H7 (cell line): ENCODE data around the gene PLAAT3. TPM values are rescaled to one million over a fixed set of nuclear protein-coding genes. Genes with fewer than 3 reads are reported as not detected.
"Not testable (repeated sequence)": the region's sequence is repeated elsewhere in the genome, so short reads cannot be mapped to it uniquely, and the experiment has no call there.

Experiments
- DNase-seq: peaks from one replicate; pipeline ENCODE4 v3.0.0; 2012
- H3K27me3 ChIP-seq: 2 replicates; pipeline ENCODE4 v1.6.0; 2011; ENCODE audit warnings: mild to moderate bottlenecking, low read length; ENCODE audit not compliant: control insufficient read depth, insufficient read depth
- H3K36me3 ChIP-seq: replicated peaks from 2 replicates; pipeline ENCODE4 v1.5.1; 2011; ENCODE audit warnings: low read length; ENCODE audit not compliant: control insufficient read depth, insufficient read depth
- H3K4me3 ChIP-seq: 2 replicates; pipeline ENCODE4 v1.5.1; 2011; ENCODE audit warnings: low read depth, mild to moderate bottlenecking, control low read depth, low read length, moderate library complexity; ENCODE audit not compliant: insufficient read depth
- total RNA-seq: library from RNA; depleted of rRNA; stranded (reverse); fragments of >200 nt; shearing (Covaris generic); gene quantifications from 2 replicates; pipeline ENCODE4 v1.2.3, GENCODE V29; 2014

PLAAT3 gene
- total RNA-seq, 1 experiment from 2014 or later, result 81.5 TPM

GRCh38 chr11:63616953-63617352, 2.7 kb upstream of the PLAAT3 start:
- Histone ChIP-seq H3K36me3 (no peaks in the 10 kb centered on the region), H3K4me3 (no peak overlapping the region), H3K27me3 (no peaks in the 10 kb centered on the region; the same call in 1 of the 2 replicates)
- DNase-seq, result no peak

- Histone ChIP-seq H3K27me3 (no peaks in the 10 kb centered on the region; the same call in 1 of the 2 replicates), H3K36me3 (no peaks in the 10 kb centered on the region; the same call in 1 of the 2 replicates), H3K4me3 (peak overlapping the region; percentile 78)
- peak; percentile 78 for DNase-seq
Measured at GRCh38 chr11:63613517-63614135, 607 bp downstream of the PLAAT3 start.

- H3K36me3 ChIP-seq, result no peaks in the 10 kb centered on the region; the same call in 1 of the 2 replicates
- H3K27me3 ChIP-seq, result no peaks in the 10 kb centered on the region; the same call in 1 of the 2 replicates
- DNase-seq, result no peak
- no peak overlapping the region for H3K4me3 ChIP-seq
Measured at GRCh38 chr11:63612181-63612580, 2.1 kb downstream of the PLAAT3 start.

GRCh38 chr11:63611395-63611747, 2.9 kb downstream of the PLAAT3 start:
- DNase-seq, result no peak
- Histone ChIP-seq H3K27me3 (no peaks in the 10 kb centered on the region; the same call in 1 of the 2 replicates), H3K36me3 (no peaks in the 10 kb centered on the region; the same call in 1 of the 2 replicates), H3K4me3 (no peak overlapping the region)

GRCh38 chr11:63610604-63611394, 3.4 kb downstream of the PLAAT3 start:
- DNase-seq, result peak; percentile 70
- no peak overlapping the region for H3K4me3 ChIP-seq
- H3K27me3 ChIP-seq, result no peaks in the 10 kb centered on the region; the same call in 1 of the 2 replicates
- no peaks in the 10 kb centered on the region; the same call in 1 of the 2 replicates for H3K36me3 ChIP-seq

GRCh38 chr11:63609971-63610580, 4.2 kb downstream of the PLAAT3 start:
- Histone ChIP-seq H3K36me3 (no peaks in the 10 kb centered on the region; the same call in 1 of the 2 replicates), H3K27me3 (no peaks in the 10 kb centered on the region; the same call in 1 of the 2 replicates), H3K4me3 (no peak overlapping the region)
- no peak for DNase-seq

- no peaks in the 10 kb centered on the region; the same call in 1 of the 2 replicates for H3K27me3 ChIP-seq
- no peak overlapping the region for H3K4me3 ChIP-seq
- no peak for DNase-seq
- no peaks in the 10 kb centered on the region; the same call in 1 of the 2 replicates for H3K36me3 ChIP-seq
Measured at GRCh38 chr11:63609536-63609935, 4.7 kb downstream of the PLAAT3 start.

GRCh38 chr11:63608353-63609345, 5.6 kb downstream of the PLAAT3 start:
- no peak overlapping the region for H3K4me3 ChIP-seq
- no peaks in the 10 kb centered on the region; the same call in 1 of the 2 replicates for H3K27me3 ChIP-seq
- DNase-seq, result no peak
- H3K36me3 ChIP-seq, result no peaks in the 10 kb centered on the region; the same call in 1 of the 2 replicates

GRCh38 chr11:63603180-63603518, 11.1 kb downstream of the PLAAT3 start:
- Histone ChIP-seq H3K4me3 (no peak overlapping the region), H3K36me3 (peaks cover 2% of the 10 kb centered on the region), H3K27me3 (no peaks in the 10 kb centered on the region)
- no peak for DNase-seq

- not testable (repeated sequence) for H3K36me3 ChIP-seq, DNase-seq, H3K4me3 ChIP-seq, H3K27me3 ChIP-seq
Measured at GRCh38 chr11:63602290-63603179, 11.7 kb downstream of the PLAAT3 start.

GRCh38 chr11:63599211-63600122, 14.8 kb downstream of the PLAAT3 start:
- Histone ChIP-seq H3K36me3 (peaks cover 13% of the 10 kb centered on the region), H3K4me3 (no peak overlapping the region), H3K27me3 (no peaks in the 10 kb centered on the region)
- DNase-seq, result peak; percentile 76

- Histone ChIP-seq H3K27me3 (no peaks in the 10 kb centered on the region), H3K4me3 (no peak overlapping the region), H3K36me3 (peaks cover 15% of the 10 kb centered on the region)
- DNase-seq, result no peak
Measured at GRCh38 chr11:63598556-63598955, 15.7 kb downstream of the PLAAT3 start.
